IMR-90 (cell line): ENCODE data around the gene TTC38. TPM values are rescaled to one million over a fixed set of nuclear protein-coding genes. Genes with fewer than 3 reads are reported as not detected.

Experiments
- ATAC-seq: fragments of 200-7000 bp; cut with Tn5 transposase; 2 replicates; pipeline ENCODE4 v1.9.1; 2020; ENCODE audit warnings: low read depth, mild to moderate bottlenecking, moderate library complexity
- BruUV-seq: library from RNA; stranded (reverse); fragments of 400-500 nt; replicated peaks from 2 replicates; lab custom pipeline; 2021; lab: Mats Ljungman, UMichigan
- CTCF ChIA-PET: fragments of 300-600 bp; formaldehyde crosslinking; extraction: SDS; loops from one replicate; lab custom pipeline; 2021; ENCODE audit warnings: antibody characterized with exemption; lab: Yijun Ruan, JAX
- POLR2A ChIA-PET: fragments of 300-600 bp; sonication (Branson Sonifier 250); formaldehyde crosslinking; loops from one replicate; lab custom pipeline; 2022; ENCODE audit warnings: antibody characterized with exemption; ENCODE audit not compliant: unreplicated experiment; lab: Charles Lee
- DNase-seq: peaks from one replicate; pipeline ENCODE4 v3.0.0; 2013
- H2AFZ ChIP-seq: replicated peaks from 2 replicates; pipeline ENCODE3; 2013; ENCODE audit warnings: low read length, mild to moderate bottlenecking; ENCODE audit not compliant: poor library complexity
- H2AK5ac ChIP-seq: 2 replicates; pipeline ENCODE4 v1.6.1; 2013; ENCODE audit warnings: low read depth, low read length, inconsistent platforms
- H2AK9ac ChIP-seq: replicated peaks from 2 replicates; pipeline ENCODE3; 2013; ENCODE audit warnings: mild to moderate bottlenecking, low read depth, low read length, moderate library complexity; ENCODE audit not compliant: poor library complexity
- H2BK120ac ChIP-seq: 2 replicates; pipeline ENCODE4 v1.6.1; 2013; ENCODE audit warnings: low read depth, low read length, inconsistent platforms
- H2BK15ac ChIP-seq: 3 replicates; pipeline ENCODE4 v1.6.1; 2013; ENCODE audit warnings: low read depth, low read length, inconsistent platforms
- H2BK20ac ChIP-seq: 2 replicates; pipeline ENCODE4 v1.6.1; 2013; ENCODE audit warnings: low read depth, mild to moderate bottlenecking, inconsistent platforms, low read length, moderate library complexity
- H2BK5ac ChIP-seq: 2 replicates; pipeline ENCODE4 v1.6.1; 2013; ENCODE audit warnings: mild to moderate bottlenecking, low read depth, low read length, inconsistent platforms; ENCODE audit not compliant: poor library complexity, severe bottlenecking
- H3K14ac ChIP-seq: replicated peaks from 2 replicates; pipeline ENCODE4 v1.6.1; 2013; ENCODE audit warnings: low read depth, low read length, inconsistent platforms
- H3K18ac ChIP-seq: 2 replicates; pipeline ENCODE4 v1.6.1; 2013; ENCODE audit warnings: low read depth, low read length, control low read depth
- H3K23ac ChIP-seq: 2 replicates; pipeline ENCODE4 v1.6.1; 2013; ENCODE audit warnings: low read depth, low read length, inconsistent platforms
- H3K27ac ChIP-seq: 2 replicates; pipeline ENCODE4 v1.5.1; 2013; ENCODE audit warnings: mild to moderate bottlenecking, control low read depth, low read length; ENCODE audit not compliant: insufficient read depth
- H3K27me3 ChIP-seq: 2 replicates; pipeline ENCODE4 v1.6.1; 2013; ENCODE audit warnings: low read length; ENCODE audit not compliant: control insufficient read depth, insufficient read depth
- H3K36me3 ChIP-seq: 2 replicates; pipeline ENCODE4 v1.6.1; 2013; ENCODE audit warnings: low read length, mixed read lengths; ENCODE audit not compliant: control insufficient read depth, insufficient read depth
- H3K4ac ChIP-seq: 2 replicates; pipeline ENCODE4 v1.6.1; 2013; ENCODE audit warnings: low read depth, low read length, inconsistent platforms
- H3K4me1 ChIP-seq: 2 replicates; pipeline ENCODE4 v1.6.1; 2013; ENCODE audit warnings: low read length, mixed read lengths; ENCODE audit not compliant: control insufficient read depth, insufficient read depth
- H3K4me2 ChIP-seq: 2 replicates; pipeline ENCODE4 v1.6.1; 2013; ENCODE audit warnings: low read depth, mild to moderate bottlenecking, control low read depth, low read length, moderate library complexity
- H3K4me3 ChIP-seq: 2 replicates; pipeline ENCODE4 v1.5.1; 2013; ENCODE audit warnings: low read depth, mild to moderate bottlenecking, control low read depth, low read length, moderate library complexity; ENCODE audit not compliant: insufficient read depth
- H3K56ac ChIP-seq: 2 replicates; pipeline ENCODE4 v1.6.1; 2013; ENCODE audit warnings: low read length, inconsistent platforms; ENCODE audit not compliant: insufficient read depth; ENCODE audit errors: extremely low read depth
- H3K79me1 ChIP-seq, 2 experiments: 2 replicates each; pipeline ENCODE4 v1.6.1; 2013; ENCODE audit warnings: low read length in 2 of 2, inconsistent platforms in 1 of 2, low read depth in 1 of 2
- H3K9ac ChIP-seq: 2 replicates; pipeline ENCODE4 v1.6.1; 2013; ENCODE audit warnings: low read depth, low read length, control low read depth
- H3K9me1 ChIP-seq: 2 replicates; pipeline ENCODE4 v1.6.1; 2013; ENCODE audit warnings: low read length, inconsistent platforms; ENCODE audit not compliant: insufficient read depth
- H3K9me3 ChIP-seq: 2 replicates; pipeline ENCODE4 v1.6.1; 2013; ENCODE audit warnings: low read length; ENCODE audit not compliant: control insufficient read depth, insufficient read depth
- H4K20me1 ChIP-seq: 2 replicates; pipeline ENCODE4 v1.6.1; 2013; ENCODE audit warnings: low read length, inconsistent platforms; ENCODE audit not compliant: insufficient read depth
- H4K5ac ChIP-seq: 2 replicates; pipeline ENCODE4 v1.6.1; 2013; ENCODE audit warnings: mild to moderate bottlenecking, low read depth, low read length, control low read depth
- H4K8ac ChIP-seq, 2 experiments: 2 replicates each; pipeline ENCODE4 v1.6.1; 2013; ENCODE audit warnings: low read depth in 2 of 2, low read length in 2 of 2, control low read depth in 1 of 2, inconsistent platforms in 1 of 2
- H4K91ac ChIP-seq: 2 replicates; pipeline ENCODE4 v1.6.1; 2013; ENCODE audit warnings: low read depth, low read length, inconsistent platforms; ENCODE audit not compliant: insufficient read depth
- FOS ChIP-seq: fragments of 150-350 bp; IDR thresholded peaks from 2 replicates; pipeline ENCODE4 v1.6.1; 2016; ENCODE audit warnings: low read depth, low read length
- MAFK ChIP-seq: IDR thresholded peaks from 2 replicates; pipeline ENCODE4 v1.6.1; 2012; ENCODE audit warnings: low read depth, low read length, improper control_type of control experiment
- MAZ ChIP-seq: IDR thresholded peaks from 2 replicates; pipeline ENCODE4 v1.6.1; 2012; ENCODE audit warnings: low read depth, mild to moderate bottlenecking, low read length, improper control_type of control experiment, moderate library complexity, borderline replicate concordance
- MXI1 ChIP-seq: IDR thresholded peaks from 2 replicates; pipeline ENCODE4 v1.6.1; 2012; ENCODE audit warnings: low read depth, mild to moderate bottlenecking, low read length, moderate library complexity, borderline replicate concordance
- RAD21 ChIP-seq: IDR thresholded peaks from 2 replicates; pipeline ENCODE4 v1.6.1; 2012; ENCODE audit warnings: low read length, improper control_type of control experiment
- whole genome bisulfite sequencing, 2 experiments: methylation state at CpG; one replicate each; pipeline versions ENCODE4 v1.1.5 to v1.1.7; 2013; ENCODE audit warnings: missing lambda C conversion rate in 2 of 2; ENCODE audit not compliant: insufficient read length in 1 of 2; ENCODE audit errors: extremely low coverage in 2 of 2; 5-methylcytosine and 5-hydroxymethylcytosine counted together
- dilution Hi-C: fragments of 300-500 bp; cut with HindIII; formaldehyde crosslinking; loops from one replicate; pipeline ENCODE4 v1.14.3; 2018; ENCODE audit warnings: low sequenced_read_pairs; ENCODE audit not compliant: unreplicated experiment
- in situ Hi-C: fragments of 300-500 bp; cut with MboI; formaldehyde crosslinking; loops from 3 replicates; pipeline ENCODE4 v1.14.3; 2019; ENCODE audit warnings: low sequenced_read_pairs, inconsistent platforms, mixed read lengths
- intact Hi-C: fragments of 100-400 bp; cut with micrococcal nuclease; formaldehyde crosslinking; loops from 2 replicates; pipeline ENCODE4 v1.10.0; 2022
- polyA plus RNA-seq, 3 experiments: library from polyadenylated mRNA; depleted of rRNA; stranded (reverse); fragments of >200 nt; gene quantifications; 2 replicates each; pipeline ENCODE4 v1.2.3, GENCODE V29; 2012; ENCODE audit warnings: low replicate concordance in 1 of 3
- total RNA-seq: library from RNA; depleted of rRNA; stranded (reverse); fragments of >200 nt; gene quantifications from 2 replicates; pipeline ENCODE4 v1.2.3, GENCODE V29; 2012

TTC38 gene
- total and polyA plus RNA-seq, 2 of the 4 experiments (the other 2 are of a cell fraction): 43.6 to 52.3 TPM

- H3K79me1 ChIP-seq: peaks cover 0 to 11% of the 10 kb centered on the region in 2 experiments; a peak in 2 of 4 replicates
- ChIA-PET POLR2A (no interaction called here), CTCF (no interaction called here)
- no peak overlapping the region for H2AK9ac ChIP-seq
- no peak overlapping the region for H4K8ac ChIP-seq
- 100% methylated on average over 10 of the region's 23 CpGs; no CpG with 5 or more reads in 1 of the 2 experiments for WGBS, 2 experiments
- no peaks in the 10 kb centered on the region for H3K9me3 ChIP-seq
- no peak overlapping the region for H3K4ac ChIP-seq
- H4K5ac ChIP-seq: no peak overlapping the region
- H3K23ac ChIP-seq: no peak overlapping the region
- H2BK5ac ChIP-seq: no peak overlapping the region
- no peak overlapping the region for H2AK5ac ChIP-seq
- H3K9ac ChIP-seq: no peak overlapping the region
- no peak for TF ChIP-seq MAFK
- no peak for TF ChIP-seq FOS
- no peak for TF ChIP-seq MXI1
- TF ChIP-seq MAZ: no peak
- TF ChIP-seq RAD21: no peak
- no peak overlapping the region for H2BK120ac ChIP-seq
- no peaks in the 10 kb centered on the region for H4K20me1 ChIP-seq
- dilution Hi-C loops (no loop called here), in situ Hi-C loops (no loop called here), intact Hi-C loops (no loop called here)
- BruUV-seq: no TSS peak
- no peak overlapping the region for H3K4me2 ChIP-seq
- H3K56ac ChIP-seq: no peak overlapping the region
- peaks cover 20% of the 10 kb centered on the region for H3K9me1 ChIP-seq
- H4K91ac ChIP-seq: no peak overlapping the region
- H3K27me3 ChIP-seq: no peaks in the 10 kb centered on the region
- no peak overlapping the region for H3K27ac ChIP-seq
- H3K4me3 ChIP-seq: no peak overlapping the region
- H3K4me1 ChIP-seq: peaks cover 7% of the 10 kb centered on the region; the same call in 1 of the 2 replicates
- H2BK15ac ChIP-seq: no peak overlapping the region
- ATAC-seq: no peak
- no peak overlapping the region for H2AFZ ChIP-seq
- peaks cover 52% of the 10 kb centered on the region for H3K36me3 ChIP-seq
- no peak for DNase-seq
- H2BK20ac ChIP-seq: no peak overlapping the region
- no peak overlapping the region for H3K14ac ChIP-seq
- H3K18ac ChIP-seq: no peak overlapping the region
Measured at GRCh38 chr22:46290843-46291785, 23.3 kb downstream of the TTC38 start.
